ENCODE results near the gene IL33. TPM values are rescaled to one million over a fixed set of nuclear protein-coding genes. Genes with fewer than 3 reads are reported as not detected.

The IL33 gene
- total RNA-seq, 1 experiment from 2014 or later = not detected

DNA sequence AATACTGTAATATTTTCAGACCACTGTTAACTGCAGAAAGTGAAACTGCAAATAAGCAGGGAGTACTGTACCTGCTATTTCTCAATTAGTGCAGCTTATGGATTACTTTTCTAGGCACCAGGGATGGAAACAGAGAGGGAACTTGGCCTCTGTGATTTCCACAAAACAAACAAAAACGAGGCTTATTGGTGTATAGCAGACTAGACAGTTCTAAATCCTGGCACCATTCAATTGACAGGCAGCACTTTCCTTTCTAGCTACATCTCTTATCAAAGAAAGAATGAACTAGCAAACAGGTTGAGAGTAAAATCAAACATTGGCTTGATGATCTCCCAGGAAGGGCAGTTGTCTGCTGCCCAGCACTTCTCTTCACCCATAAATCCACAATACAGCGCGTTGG lies 16.0 kb upstream of the IL33 start:
- Histone ChIP-seq H3K4me1 (ENCODE audit: control insufficient read depth in 1 of 2, insufficient read depth in 2 of 2, low read length in 2 of 2) (no peaks in the 10 kb centered on the region), H3K27ac (ENCODE audit: low read depth, low read length) (no peak overlapping the region), H3K79me2 (ENCODE audit: insufficient read depth, low read length) (no peaks in the 10 kb centered on the region), H3K27me3 (ENCODE audit: insufficient read depth, low read length) (no peaks in the 10 kb centered on the region), H3K4me3 (replicated peaks in 1 of 2; ENCODE audit: low read depth in 1 of 2, low read length in 2 of 2) (no peak overlapping the region), H3K9me2 (ENCODE audit: insufficient read depth) (no peaks in the 10 kb centered on the region), H2AFZ (ENCODE audit: low read depth, low read length, poor library complexity, severe bottlenecking) (no peak overlapping the region), H3K9ac (ENCODE audit: low read length) (no peak overlapping the region), H3K4me2 (ENCODE audit: low read length) (no peak overlapping the region), H3K36me3 (ENCODE audit: control insufficient read depth in 1 of 2, insufficient read depth in 2 of 2, low read length in 2 of 2) (no peaks in the 10 kb centered on the region), H3K9me3 (ENCODE audit: control insufficient read depth in 1 of 2, insufficient read depth in 1 of 2, low read depth in 1 of 2, low read length in 2 of 2) (no peaks in the 10 kb centered on the region), H4K20me1 (ENCODE audit: insufficient read depth) (no peaks in the 10 kb centered on the region)
- ChIA-PET POLR2A (no interaction called here), RAD21 (ENCODE audit: low non-redundant PET in 1 of 2, low total read pairs in 2 of 2, uncharacterized antibody in 2 of 2, unreplicated experiment in 2 of 2) (no interaction called here), CTCF (no interaction called here)
- DNase-seq (ENCODE audit: low read depth, low spot score) (no peak), ATAC-seq (no peak)
- BruUV-seq (replicated peaks) = no TSS peak
- no peak for TF ChIP-seq EZH2phosphoT487 (IDR thresholded peaks at IDR 0.05; ENCODE audit: borderline replicate concordance)
- no peak for TF ChIP-seq JUND (IDR thresholded peaks at IDR 0.05)
- no peak for TF ChIP-seq SP1 (IDR thresholded peaks at IDR 0.05; ENCODE audit: low read depth)
- no peak for TF ChIP-seq EGR1 (IDR thresholded peaks at IDR 0.05; ENCODE audit: low read depth)
- no peak for TF ChIP-seq SIN3A (IDR thresholded peaks at IDR 0.05; ENCODE audit: low read depth)
- TF ChIP-seq SRF (IDR thresholded peaks at IDR 0.05; ENCODE audit: low read depth) = no peak
- TF ChIP-seq RAD21 (IDR thresholded peaks at IDR 0.05; ENCODE audit: low read depth) = no peak
- intact Hi-C loops (cut with micrococcal nuclease) = loop anchor here (5.0 to 10.0 kb wide), 2 partner anchors 108 to 145 kb away; no protein-coding TSS in a partner anchor

DNA sequence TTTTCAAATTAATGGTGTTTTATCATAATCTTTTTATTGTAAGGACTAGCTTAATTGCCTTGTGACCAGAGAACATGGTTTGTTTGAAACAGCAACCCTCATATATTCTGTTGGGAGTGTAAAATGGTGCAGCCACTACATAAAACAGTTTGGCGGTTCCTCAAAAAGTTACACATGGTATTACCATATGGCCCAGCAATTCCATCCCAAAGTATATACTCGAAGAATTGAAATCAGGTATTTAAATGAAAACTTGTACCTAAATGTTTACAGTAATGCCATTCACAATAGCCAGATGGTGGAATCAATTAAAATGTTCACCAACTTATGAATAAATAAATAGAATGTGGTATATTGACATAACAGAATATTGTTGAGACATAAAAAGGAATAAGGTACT lies 14.8 kb upstream of the IL33 start:
- intact Hi-C loops (cut with micrococcal nuclease) = no loop called here
- no peak overlapping the region for H3K9ac ChIP-seq (ENCODE audit: low read length)
- POLR2A ChIA-PET = no interaction called here
- no peaks in the 10 kb centered on the region for H3K36me3 ChIP-seq (ENCODE audit: control insufficient read depth in 1 of 2, insufficient read depth in 2 of 2, low read length in 2 of 2)
- no peaks in the 10 kb centered on the region for H3K9me3 ChIP-seq (ENCODE audit: control insufficient read depth in 1 of 2, insufficient read depth in 1 of 2, low read depth in 1 of 2, low read length in 2 of 2)
- no peak overlapping the region for H3K27ac ChIP-seq (ENCODE audit: low read depth, low read length)
- no peaks in the 10 kb centered on the region for H3K27me3 ChIP-seq (ENCODE audit: insufficient read depth, low read length)
- no peaks in the 10 kb centered on the region for H3K79me2 ChIP-seq (ENCODE audit: insufficient read depth, low read length)
- no peaks in the 10 kb centered on the region for H3K9me2 ChIP-seq (ENCODE audit: insufficient read depth)
- H3K4me3 ChIP-seq (replicated peaks in 1 of 2; ENCODE audit: low read depth in 1 of 2, low read length in 2 of 2) = no peak overlapping the region
- RAD21 ChIA-PET (ENCODE audit: low non-redundant PET in 1 of 2, low total read pairs in 2 of 2, uncharacterized antibody in 2 of 2, unreplicated experiment in 2 of 2) = no interaction called here
- no peaks in the 10 kb centered on the region for H4K20me1 ChIP-seq (ENCODE audit: insufficient read depth)
- BruUV-seq (replicated peaks) = no TSS peak
- CTCF ChIA-PET = no interaction called here
- H3K4me1 ChIP-seq (ENCODE audit: control insufficient read depth in 1 of 2, insufficient read depth in 2 of 2, low read length in 2 of 2) = no peaks in the 10 kb centered on the region
- H2AFZ ChIP-seq (ENCODE audit: low read depth, low read length, poor library complexity, severe bottlenecking) = no peak overlapping the region
- H3K4me2 ChIP-seq (ENCODE audit: low read length) = no peak overlapping the region
- DNase-seq (ENCODE audit: low read depth, low spot score) (no peak), ATAC-seq (no peak)
- TF ChIP-seq, protein P1, sequence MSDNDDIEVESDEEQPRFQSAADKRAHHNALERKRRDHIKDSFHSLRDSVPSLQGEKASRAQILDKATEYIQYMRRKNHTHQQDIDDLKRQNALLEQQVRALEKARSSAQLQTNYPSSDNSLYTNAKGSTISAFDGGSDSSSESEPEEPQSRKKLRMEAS (IDR thresholded peaks at IDR 0.05) = no peak
- no peak for TF ChIP-seq TCF7L2 (IDR thresholded peaks at IDR 0.05; ENCODE audit: borderline replicate concordance, extremely low read depth, insufficient read depth, insufficient read length)
- no peak for TF ChIP-seq EZH2phosphoT487 (IDR thresholded peaks at IDR 0.05; ENCODE audit: borderline replicate concordance)
- TF ChIP-seq, protein P2, sequence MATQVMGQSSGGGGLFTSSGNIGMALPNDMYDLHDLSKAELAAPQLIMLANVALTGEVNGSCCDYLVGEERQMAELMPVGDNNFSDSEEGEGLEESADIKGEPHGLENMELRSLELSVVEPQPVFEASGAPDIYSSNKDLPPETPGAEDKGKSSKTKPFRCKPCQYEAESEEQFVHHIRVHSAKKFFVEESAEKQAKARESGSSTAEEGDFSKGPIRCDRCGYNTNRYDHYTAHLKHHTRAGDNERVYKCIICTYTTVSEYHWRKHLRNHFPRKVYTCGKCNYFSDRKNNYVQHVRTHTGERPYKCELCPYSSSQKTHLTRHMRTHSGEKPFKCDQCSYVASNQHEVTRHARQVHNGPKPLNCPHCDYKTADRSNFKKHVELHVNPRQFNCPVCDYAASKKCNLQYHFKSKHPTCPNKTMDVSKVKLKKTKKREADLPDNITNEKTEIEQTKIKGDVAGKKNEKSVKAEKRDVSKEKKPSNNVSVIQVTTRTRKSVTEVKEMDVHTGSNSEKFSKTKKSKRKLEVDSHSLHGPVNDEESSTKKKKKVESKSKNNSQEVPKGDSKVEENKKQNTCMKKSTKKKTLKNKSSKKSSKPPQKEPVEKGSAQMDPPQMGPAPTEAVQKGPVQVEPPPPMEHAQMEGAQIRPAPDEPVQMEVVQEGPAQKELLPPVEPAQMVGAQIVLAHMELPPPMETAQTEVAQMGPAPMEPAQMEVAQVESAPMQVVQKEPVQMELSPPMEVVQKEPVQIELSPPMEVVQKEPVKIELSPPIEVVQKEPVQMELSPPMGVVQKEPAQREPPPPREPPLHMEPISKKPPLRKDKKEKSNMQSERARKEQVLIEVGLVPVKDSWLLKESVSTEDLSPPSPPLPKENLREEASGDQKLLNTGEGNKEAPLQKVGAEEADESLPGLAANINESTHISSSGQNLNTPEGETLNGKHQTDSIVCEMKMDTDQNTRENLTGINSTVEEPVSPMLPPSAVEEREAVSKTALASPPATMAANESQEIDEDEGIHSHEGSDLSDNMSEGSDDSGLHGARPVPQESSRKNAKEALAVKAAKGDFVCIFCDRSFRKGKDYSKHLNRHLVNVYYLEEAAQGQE (IDR thresholded peaks at IDR 0.05; ENCODE audit: low read depth) = no peak

Measured in HCT116 (cell line).